NCI-H146 treated with DMSO at 0.1 percent for 48 hours (cell line): ENCODE results near the gene SND1.
"Not testable (repeated sequence)": the region's sequence is repeated elsewhere in the genome, so short reads cannot be mapped to it uniquely, and the experiment has no call there.

Experiments
- DNase-seq: peaks from one replicate; lab custom pipeline; 2025; ENCODE audit not compliant: unreplicated experiment; lab: John Stamatoyannopoulos, UW

The SND1 gene

DNA sequence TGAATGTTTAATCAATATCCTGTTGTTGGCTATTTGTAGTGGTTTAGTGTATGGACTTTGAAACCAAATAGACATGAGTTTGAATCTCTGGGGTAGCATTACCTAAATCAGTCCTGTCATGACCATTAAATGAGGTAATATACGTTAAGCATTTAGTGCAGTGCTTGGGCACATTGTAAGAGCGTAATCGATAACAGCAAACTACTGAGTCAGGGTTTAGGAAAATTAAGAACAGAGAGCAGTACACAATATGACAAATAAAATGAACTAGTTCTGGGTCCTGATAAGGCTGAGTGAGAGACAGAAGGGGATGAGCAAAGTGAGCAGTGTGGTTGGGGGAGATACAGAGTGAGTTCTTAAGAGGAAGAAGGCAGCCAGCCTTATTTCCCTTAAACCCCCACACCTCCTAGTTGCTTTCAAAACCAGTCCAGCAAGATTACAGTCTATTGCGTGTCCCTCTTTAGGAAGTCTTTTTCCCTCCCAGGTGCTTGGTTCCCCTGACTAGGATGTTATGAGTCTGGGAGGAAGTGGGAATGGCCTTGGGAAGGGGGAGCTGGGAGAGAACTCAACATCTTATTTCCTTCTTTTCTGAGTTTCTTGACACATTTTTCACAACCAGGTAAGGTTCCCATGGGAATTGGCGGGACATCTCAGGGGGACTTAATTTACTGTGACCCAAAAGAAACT, 171.0 kb downstream of the SND1 start:
- no peak for DNase-seq

DNA sequence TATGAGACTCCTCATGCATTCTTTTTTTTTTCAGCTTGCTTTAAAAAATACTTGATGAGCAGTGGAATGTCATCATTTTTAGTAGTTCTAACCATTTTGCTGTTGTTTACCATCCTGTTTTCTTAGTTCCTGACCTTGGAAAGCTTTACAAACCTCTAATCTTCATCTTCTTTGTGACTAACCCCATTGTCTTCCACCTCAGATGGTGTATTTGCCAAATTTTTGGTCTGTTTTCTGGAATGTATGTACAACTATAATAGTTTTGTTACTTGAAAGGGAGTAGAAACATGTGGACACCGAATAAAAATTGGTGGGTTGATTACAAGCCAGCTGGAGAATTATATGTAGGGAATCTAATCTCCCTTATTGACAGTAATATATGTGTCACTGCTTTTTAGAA, 172.7 kb downstream of the SND1 start:
- no peak for DNase-seq

DNA sequence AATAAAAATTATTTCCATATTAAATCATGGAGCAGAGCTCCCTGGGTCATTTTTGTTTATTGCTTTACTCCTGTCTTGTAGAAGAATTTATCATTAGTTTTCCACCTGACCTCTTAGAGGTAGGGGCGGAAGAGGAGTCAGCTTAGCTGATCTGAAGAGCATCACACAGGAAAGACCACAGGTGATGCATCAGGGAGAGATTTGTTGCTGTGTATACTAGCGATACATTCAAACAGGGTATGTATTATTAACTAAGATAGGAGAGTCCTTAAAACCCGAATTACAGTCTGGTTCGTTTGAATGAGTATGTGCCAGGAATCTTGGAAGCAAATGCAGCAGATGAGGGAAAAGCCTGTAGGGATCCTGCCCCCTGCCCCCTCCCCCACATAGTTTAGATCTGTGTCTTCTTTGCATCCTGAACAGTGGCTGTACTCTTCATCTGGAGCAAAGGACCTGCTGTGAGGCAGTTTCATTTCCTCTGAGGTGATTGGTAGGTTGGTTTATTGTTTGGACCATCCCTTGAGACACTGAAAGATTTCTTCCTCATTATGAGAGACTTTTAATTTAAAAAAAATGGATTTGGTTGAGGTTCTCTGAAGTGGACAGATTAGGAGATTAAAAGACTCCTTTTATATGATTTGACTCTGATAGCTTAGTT, 177.0 kb downstream of the SND1 start:
- DNase-seq = no peak

DNA sequence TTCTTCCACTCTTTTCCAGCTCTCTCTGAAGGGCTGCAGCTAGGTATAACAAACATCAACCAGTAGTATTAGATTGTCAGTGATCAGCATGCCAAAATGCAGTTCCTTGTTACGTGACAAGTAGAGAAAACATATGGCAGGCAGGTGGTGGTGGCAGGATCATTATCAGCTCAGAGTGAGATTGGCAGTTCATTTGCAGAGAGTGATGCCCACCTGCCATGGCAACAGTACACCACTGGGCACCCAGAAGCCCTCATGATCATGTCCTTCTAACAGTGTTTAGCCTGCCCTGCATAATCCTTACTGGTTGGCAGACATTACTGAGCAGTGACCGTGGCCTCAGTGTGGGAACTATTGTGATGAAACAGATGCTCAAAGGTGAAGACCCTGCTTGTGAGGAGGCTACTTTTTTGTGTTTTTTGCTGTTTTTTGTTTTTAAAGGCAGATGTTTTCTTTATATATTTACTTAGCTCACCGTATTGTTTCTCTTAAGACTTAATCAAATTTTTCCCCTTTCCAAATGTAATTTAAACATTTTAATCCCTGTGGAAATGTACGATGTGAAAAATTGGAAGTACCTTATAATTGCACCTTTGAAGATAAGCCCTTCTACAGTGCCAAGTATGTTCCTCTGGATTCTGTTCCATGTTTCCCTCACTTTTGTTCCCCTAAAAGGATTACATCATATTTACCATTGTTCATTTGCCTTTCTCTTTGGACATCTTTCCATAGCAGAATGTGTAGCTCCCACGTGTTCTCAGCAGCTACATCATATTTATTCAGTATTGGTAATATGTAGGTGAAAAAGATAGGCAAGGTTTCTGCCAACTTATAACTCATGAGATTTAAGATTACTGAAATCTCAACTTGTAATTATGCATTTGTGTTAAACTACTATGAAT, 179.6 kb downstream of the SND1 start:
- DNase-seq = no peak

DNA sequence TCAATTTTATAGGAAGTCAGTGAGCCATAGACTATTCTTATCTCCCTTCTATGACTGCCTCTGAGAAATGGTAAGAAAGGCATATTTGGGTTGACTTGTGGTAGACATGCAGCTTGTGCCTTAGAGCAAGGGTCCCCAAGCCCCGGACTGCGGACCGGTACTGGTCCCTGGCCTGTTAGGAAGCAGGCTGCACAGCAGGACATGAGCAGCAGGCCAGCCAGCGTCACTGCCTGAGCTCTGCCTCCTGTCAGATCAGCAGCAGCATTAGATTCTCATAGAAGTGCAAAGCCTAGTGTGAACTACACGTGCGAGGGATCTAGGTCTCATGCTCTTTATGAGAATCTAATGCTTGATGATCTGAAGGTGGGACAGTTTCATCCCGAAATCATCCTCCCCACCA, 180.6 kb downstream of the SND1 start:
- no peak for DNase-seq

DNA sequence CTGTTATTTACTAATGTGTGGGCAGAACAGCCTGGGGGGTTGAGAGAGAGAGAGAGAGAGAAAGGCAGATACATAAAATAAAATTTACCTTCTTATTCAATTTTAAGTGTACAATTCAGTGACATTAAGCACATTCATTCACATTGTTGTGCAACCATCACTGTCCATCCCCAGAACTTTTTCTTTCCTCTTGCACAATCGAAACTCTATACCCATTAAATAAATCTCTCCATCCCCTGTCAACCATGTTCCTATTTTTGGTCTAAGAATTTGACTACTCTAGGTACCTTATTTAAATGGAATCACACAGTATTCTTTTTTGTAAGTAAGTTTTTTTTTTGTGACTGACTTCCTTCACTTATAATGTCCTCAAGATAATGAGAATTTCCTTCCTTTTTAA, 181.6 kb downstream of the SND1 start:
- no peak for DNase-seq

DNA sequence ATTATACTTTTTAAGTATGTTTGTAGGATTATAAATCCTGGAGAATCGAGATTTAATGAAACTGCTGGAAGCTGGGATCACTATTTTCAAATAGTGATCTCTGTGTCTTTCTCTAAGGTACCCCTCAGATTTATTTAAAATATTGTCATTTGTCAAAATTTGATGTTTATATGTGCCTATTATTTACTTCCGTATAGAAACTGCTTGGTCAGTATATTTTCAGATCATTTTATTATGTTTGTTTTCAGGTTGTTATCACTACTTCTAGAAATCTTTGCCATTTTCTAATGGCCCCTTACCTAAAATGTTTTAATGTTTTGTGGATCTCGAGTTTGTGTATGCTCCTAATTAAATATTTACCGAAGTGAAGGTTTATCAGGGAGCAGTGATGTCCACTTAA, 183.7 kb downstream of the SND1 start:
- no peak for DNase-seq

DNA sequence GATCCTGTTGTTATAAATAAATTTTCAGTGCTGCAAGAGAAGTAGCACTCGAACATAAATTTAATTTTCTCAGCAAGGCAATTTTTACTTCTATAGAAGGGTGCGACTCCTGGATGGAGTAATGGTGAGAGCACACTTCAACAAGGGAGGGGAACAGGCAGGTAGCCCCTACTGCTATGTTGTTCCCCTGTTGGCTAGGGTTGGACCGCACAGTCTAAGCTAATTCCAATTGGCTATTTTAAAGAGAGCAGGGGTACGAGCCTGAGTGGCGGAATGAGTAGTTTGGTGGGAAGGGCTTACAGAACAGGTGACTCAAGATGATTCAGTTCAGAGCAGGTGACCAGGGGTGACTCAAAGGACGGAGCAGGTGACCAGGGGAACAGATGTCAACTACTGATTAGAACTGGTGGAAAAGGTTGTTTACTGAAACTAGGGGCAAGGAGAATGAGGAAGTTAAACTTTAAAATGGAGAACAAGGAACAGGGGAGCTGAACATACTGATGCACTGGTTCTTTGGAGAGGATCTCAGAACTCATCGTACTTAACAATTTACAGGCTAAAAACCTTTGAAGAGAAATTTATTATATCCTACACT, 185.9 kb downstream of the SND1 start:
- DNase-seq = not testable (repeated sequence)

DNA sequence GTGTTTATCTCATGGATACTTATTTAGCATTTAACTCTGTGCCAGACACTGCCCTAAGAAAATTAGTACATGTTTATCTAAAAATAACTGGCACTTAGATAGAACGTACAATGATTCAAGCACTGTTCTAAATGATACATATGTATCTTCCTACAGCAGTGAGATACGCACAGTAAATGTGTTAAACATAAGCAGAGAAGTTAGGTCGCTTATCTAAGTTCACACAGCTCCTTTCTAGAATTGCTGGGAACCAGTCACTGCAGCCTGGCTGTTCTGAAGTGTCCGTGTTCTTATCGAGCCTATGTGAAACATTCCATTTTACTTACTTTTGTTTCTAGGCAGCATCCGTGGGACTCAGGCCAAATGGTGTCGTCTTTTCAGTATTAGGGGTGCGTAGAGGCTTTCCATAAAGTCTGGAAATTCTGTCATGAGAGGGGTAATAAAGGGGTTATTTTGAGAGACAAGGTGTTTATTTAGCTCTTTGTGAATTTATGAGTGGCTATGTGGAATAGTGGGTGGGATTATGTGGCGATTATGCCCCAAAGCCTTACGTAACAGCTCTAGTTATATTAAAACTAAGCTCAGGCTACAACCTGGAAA, 186.9 kb downstream of the SND1 start:
- DNase-seq = no peak

DNA sequence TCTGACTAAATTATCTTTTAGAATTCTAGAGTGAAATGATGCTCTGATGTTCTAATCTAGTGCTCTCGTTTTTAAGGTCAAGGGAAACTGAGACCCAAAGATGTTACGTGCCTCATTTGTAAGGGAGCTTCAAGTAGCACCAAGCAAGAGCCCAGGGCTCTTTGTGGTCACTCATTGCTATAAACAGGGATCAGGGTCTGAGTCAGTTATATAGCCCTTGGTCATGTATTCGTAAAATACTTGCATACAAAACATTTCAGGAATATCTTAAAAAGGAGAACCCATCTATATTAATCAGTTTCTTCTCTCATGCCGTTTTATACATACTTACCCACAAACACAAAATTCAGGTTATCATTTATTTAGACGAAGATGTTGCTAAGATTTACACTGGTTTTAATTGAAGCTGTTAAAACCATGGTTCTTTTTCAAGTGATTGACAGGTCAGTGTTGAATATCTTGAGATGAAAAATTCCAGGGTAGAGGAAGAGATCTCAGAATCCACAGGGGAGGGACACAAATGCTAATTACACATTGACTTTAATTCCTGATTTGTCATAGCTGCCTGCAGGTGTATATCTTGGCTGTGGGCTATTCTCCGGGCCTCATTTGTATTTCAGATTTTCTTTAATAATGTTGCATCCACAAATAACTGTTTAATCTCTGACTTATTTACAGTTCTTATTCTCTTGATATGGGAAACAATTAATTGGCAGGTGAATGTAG, 188.4 kb downstream of the SND1 start:
- DNase-seq = no peak

DNA sequence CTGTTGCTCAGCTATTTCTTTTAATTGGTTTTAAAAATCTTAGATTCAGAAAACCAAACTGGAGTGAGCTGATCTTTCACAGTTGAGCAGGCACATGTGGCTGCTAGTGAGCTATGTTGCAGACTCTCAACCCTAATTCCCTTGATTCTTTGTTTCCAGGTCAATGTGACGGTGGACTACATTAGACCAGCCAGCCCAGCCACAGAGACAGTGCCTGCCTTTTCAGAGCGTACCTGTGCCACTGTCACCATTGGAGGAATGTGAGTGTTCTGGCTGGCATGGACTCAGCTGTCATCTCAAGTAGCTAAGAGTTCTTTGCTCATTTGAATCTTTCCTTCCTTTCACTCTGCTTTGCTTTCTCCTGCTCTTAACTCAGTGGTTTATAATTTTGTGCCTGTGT, 192.2 kb downstream of the SND1 start:
- no peak for DNase-seq

DNA sequence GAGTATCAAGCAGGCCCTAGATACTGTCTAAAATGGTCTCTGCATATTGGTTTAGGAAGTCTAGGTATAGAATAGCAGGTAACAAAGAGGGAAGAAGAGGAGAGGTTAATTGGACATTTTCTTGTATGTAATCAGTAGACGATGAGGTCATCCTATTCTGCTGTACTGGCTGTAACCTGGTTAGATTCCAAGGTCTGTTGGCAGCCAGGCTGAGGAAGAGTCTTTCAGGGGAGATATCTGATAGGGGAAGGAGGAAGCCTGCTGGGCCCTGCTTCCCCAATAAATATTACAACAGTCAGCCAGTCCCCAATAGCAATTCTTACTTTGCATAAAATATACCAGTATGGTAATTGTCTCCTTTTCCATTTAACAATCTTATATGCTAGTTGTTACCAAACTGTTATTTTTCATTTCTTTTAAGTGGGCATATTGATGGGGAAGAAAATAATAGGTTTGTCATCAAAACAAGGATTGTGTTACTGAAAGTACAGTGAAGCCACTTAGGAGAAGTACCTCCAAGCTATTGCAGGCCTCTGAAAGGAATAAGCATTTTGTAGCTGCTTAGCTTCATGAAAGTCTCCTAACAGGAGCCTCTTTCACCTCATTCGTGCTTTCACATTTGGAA, 192.8 kb downstream of the SND1 start:
- DNase-seq = no peak

DNA sequence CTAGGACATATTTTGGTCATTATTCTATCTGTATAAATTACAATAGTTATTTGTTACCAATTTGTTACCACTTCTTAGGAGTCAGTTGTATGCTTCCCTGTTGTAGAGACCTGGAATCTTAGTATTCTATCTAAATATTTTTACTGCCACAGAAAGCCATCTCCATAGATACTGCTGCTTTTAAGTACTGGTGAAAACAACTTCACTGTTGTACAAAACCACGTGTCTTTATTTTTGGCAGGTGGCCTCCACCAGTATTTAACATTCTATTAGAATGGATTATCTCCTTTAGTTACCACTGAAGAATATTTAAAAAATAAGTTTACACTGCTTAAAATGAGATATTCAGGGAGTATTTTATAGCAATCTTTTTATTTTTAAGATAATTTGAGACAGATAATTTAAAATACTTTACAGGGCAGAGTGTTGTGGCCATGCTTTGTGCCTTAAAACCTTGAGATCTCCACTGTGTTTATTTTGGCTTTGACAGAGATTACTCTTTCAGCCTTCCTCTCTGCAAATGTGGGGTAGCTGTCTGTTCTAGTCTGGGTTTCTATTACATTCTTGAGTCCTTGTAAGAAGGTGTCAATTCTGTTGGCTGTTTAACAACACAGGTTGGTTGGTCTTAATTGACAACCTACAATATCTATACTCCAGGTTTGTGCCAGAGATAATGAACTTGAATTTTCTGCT, 193.7 kb downstream of the SND1 start:
- no peak for DNase-seq

DNA sequence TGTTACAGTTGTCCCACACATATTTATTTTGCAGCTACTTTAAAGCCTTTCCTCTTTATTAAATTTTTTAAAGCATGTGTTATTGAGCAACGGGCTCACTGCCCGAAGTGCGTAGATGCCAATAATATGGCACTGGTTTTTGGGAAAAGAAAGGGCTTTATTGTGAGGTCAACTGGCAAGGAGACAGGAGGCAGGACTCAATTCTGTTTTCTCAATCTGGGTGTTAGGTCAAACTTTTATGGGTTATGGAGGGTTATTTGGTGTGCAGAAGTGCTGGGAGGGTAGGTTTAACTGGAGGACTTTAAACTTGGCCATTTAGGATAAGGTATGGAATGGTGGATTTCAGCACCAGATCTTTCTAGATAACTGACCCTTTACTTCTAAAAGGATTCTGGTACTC, 195.6 kb downstream of the SND1 start:
- DNase-seq = no peak

DNA sequence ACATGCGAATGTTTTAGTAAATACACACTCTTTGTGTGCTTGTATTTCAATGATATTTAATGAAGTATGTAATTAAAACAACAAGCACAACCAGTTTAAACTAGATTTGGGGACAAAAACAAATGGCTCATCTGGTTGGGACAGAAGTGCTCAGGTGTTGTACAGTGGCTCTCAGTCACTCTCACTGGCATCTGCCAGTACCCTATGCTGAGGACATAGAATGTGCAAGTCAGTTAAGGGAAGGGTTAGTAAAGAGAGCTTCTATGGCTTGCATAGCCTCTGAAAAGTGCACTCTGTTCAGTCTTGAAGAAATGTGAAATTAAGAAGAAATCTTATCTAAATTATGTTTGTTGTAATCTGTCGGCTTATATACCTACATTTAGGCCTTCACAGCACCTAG, 196.2 kb downstream of the SND1 start:
- DNase-seq = no peak

DNA sequence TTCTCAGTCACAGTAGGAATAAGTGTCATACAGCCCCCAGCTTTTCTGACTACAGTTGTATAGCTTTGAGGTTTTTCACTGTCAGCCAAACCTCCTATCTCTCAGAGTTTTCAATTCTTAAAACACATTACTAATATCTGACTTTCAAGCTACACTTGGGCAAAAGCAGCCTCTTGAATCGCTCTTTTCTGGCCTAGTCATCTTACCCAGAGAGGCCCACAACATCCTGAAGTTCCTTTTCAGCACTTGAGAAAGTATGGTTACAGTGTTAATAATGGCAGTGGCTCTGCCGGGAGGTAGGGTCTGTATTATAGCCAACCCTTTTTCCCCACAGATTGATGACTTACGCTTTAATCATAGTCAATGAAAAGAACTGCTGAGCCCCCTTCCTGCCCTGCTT, 198.2 kb downstream of the SND1 start:
- DNase-seq = no peak

DNA sequence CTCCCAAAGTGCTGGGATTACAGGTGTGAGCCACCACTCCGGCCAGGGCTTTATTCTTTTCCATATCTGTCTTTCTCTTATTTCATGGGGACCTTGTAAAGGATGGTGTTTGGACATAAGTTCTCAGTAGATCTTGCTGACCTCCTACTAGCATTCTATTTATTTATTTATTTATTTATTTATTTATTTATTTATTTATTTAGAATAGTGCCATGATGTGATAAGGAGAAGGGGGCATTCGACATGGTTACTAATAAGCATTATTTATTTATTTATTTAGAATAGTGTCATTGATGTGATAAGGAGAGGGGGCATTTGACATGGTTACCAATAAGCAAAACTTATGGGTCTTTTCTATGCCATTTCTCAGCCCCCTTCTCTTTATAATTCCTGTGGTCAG, 202.4 kb downstream of the SND1 start:
- no peak for DNase-seq

DNA sequence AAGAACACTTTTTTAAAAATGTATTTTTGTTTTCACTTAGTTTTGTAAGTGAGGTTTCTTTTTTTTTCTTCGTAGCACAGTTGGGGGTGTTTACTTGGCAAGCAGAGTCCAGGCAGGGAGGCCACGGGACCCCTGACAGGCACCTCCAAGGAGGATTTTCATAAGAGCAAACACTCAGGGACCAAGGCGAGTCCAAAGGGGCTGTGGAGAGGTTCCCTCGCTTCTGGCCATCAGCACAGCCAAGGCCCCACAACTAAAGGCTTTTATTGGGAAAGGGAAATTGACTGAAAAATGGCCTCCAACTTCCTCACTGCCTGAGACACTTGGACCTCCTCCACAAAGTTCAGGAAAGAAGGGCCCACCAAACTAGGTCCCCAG, 205.5 kb downstream of the SND1 start:
- no peak for DNase-seq

DNA sequence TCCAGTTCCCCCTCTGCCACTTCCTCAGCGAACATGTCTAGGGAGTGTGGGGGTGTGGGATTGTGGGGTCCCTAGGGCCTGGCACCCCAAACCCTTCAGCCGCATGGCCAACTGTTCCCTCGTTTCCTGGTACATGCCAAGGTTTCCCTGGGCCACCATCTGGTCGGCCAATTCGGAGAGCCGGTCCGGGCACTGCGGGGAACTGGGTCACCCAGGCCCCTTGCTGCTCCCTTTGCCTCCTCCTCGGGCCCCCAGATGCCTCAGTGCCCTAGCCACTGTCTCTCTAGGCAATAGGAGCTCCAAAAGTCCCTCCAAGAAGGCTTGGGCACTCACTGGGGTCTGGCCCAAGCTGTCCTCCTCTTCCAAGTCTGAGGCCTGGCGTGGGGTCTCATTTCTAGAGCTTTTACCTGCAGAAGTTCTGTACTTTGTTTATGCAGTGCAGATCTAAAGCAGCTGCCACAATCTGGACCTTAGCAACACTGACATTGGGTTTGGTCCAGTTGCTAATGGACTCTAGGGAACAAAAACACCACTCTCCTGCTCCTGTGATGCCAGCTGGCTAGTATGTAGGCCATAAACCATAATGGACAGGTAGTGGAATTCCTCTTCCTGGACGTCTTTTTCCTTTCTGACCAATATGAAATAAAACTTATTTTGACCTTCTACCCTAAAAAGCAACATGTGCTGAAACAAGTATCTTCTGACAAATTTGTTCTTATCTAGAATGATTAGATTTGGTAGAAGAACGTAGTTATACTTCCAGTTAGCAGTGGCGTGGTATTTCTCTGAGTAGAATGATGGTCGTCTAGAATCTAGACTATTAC, 206.3 kb downstream of the SND1 start:
- no peak for DNase-seq
